ENCODE data around the gene DENND5A. TPM values are rescaled to one million over a fixed set of nuclear protein-coding genes. Genes with fewer than 3 reads are reported as not detected.

The DENND5A gene
- total RNA-seq, 2 experiments from 2014 or later: 4.0 to 10.5 TPM

DNA sequence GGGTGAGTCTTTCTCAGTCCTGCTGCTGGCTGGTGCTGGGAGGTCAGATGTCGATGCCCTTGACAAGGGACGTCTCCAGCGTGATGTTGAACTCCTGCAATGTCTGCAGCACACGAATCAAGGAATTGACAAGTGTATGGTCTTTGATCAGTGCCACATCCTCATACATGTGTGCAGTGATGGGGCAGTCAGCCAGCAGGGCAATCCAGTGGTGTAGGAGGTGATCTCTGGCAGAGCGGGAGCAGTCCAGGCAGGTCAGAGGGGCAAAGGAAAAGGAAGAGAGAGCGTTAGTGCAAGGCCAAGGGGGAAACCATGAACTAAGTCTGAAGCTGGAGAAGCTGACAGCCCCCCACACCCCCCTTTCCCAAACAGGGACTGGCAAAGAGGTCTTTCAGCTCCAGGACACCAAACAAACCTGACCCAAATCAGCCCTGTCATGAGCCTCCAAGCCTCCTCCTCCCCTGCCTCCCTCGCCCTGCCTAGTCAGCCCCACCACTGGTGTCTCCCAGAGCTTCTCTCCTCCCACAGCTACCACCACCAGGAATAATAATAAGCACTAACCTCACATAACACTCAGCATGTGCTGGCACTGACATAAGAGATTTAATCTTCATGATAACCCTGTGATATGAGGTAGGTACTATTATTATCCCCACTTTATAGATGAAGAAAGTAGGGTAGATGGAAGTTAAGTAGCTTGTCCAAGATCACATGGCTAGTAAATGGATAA lies 125.4 kb downstream of the DENND5A start:
- TF ChIP-seq, protein P1, sequence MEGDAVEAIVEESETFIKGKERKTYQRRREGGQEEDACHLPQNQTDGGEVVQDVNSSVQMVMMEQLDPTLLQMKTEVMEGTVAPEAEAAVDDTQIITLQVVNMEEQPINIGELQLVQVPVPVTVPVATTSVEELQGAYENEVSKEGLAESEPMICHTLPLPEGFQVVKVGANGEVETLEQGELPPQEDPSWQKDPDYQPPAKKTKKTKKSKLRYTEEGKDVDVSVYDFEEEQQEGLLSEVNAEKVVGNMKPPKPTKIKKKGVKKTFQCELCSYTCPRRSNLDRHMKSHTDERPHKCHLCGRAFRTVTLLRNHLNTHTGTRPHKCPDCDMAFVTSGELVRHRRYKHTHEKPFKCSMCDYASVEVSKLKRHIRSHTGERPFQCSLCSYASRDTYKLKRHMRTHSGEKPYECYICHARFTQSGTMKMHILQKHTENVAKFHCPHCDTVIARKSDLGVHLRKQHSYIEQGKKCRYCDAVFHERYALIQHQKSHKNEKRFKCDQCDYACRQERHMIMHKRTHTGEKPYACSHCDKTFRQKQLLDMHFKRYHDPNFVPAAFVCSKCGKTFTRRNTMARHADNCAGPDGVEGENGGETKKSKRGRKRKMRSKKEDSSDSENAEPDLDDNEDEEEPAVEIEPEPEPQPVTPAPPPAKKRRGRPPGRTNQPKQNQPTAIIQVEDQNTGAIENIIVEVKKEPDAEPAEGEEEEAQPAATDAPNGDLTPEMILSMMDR (conservative IDR thresholded peaks at IDR 0.05; ENCODE audit: low read length): no peak
- no peak for TF ChIP-seq EZH2phosphoT487 (IDR thresholded peaks at IDR 0.05; ENCODE audit: borderline replicate concordance, low read depth, low read length)
- no peaks in the 10 kb centered on the region for H3K4me1 ChIP-seq (ENCODE audit: insufficient read depth, low read length, poor library complexity, severe bottlenecking)
- H3K9me2 ChIP-seq (ENCODE audit: insufficient read depth, low read length): no peaks in the 10 kb centered on the region
- no peaks in the 10 kb centered on the region for H3K9me3 ChIP-seq (ENCODE audit: low read length)
- intact Hi-C loops (cut with micrococcal nuclease; ENCODE audit: unreplicated experiment): no loop called here
- H4K20me1 ChIP-seq (ENCODE audit: insufficient read depth, low read length): no peaks in the 10 kb centered on the region
- DNase-seq (ENCODE audit: low spot score): no peak
- H3K4me2 ChIP-seq (ENCODE audit: low read length): no peak overlapping the region
- H3K36me3 ChIP-seq (ENCODE audit: insufficient read depth, low read length): no peaks in the 10 kb centered on the region
- CTCF ChIA-PET (ENCODE audit: unreplicated experiment): interaction anchor here (1.3 kb wide), 1 partner anchor 125 kb away, joined by 3 read pairs; no protein-coding TSS in a partner anchor
- H3K79me2 ChIP-seq (ENCODE audit: insufficient read depth, low read depth, low read length): no peaks in the 10 kb centered on the region
- H2AFZ ChIP-seq (ENCODE audit: low read length): no peak overlapping the region
- H3K27ac ChIP-seq (ENCODE audit: low read depth, low read length, poor library complexity, severe bottlenecking): no peak overlapping the region
- POLR2A ChIA-PET: no interaction called here
- BruUV-seq (replicated peaks): no TSS peak
- H3K4me3 ChIP-seq (ENCODE audit: low read depth, low read length, poor library complexity, severe bottlenecking): no peak overlapping the region

DNA sequence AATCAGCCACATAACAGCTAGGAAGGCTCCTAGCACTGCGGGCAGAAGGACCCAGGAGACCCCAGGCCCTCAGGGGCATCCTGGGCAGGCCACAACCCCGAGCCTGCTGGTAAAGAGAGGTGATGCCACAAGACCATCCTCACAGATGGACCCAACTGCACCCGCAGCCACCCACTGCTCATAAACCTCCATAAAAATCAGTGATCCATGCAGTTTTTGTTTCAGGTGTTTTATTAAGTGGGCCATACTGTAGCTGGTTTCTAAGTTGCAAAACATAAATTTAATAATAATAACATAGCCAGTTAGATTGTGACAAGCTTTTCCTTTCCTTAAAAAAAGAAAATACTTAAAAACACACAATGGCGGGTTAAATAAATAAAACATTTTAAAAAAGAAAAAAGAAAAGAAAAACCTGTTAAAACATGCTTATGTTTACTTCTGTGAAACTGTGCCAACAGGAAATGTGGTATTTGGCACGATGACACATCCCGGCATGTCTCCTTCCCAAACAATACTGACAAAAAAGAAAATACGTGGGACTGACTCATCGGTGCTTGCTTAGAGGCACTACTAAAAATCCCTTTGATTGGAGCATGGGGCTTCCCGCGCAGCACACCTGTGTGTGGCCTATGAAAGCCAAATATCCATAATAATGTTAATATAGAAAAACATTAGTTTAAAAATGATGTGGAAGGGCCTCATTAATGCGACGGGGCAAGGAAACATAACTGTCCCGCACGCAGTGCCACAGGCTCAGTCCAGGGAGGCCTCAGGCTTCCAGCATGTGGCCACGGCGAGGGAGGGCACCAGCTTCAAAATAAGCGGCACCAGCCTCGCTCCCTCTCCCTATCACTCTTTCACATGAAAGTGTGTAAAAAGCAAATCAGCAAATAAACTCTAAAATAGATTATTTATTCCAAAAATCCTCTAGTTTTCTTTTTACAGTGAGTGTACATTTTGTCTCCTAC lies 126.3 kb downstream of the DENND5A start:
- CTCF ChIA-PET (ENCODE audit: unreplicated experiment): interaction anchor here (1.3 kb wide), 1 partner anchor 124 kb away, joined by 3 read pairs; no protein-coding TSS in a partner anchor
- no peak for DNase-seq (ENCODE audit: low spot score)
- Histone ChIP-seq H3K4me3 (ENCODE audit: low read depth, low read length, poor library complexity, severe bottlenecking) (no peak overlapping the region), H3K9me2 (ENCODE audit: insufficient read depth, low read length) (no peaks in the 10 kb centered on the region), H2AFZ (ENCODE audit: low read length) (no peak overlapping the region), H3K36me3 (ENCODE audit: insufficient read depth, low read length) (no peaks in the 10 kb centered on the region), H3K79me2 (ENCODE audit: insufficient read depth, low read depth, low read length) (no peaks in the 10 kb centered on the region), H3K4me2 (ENCODE audit: low read length) (no peak overlapping the region), H4K20me1 (ENCODE audit: insufficient read depth, low read length) (no peaks in the 10 kb centered on the region), H3K4me1 (ENCODE audit: insufficient read depth, low read length, poor library complexity, severe bottlenecking) (no peaks in the 10 kb centered on the region), H3K9me3 (ENCODE audit: low read length) (no peaks in the 10 kb centered on the region), H3K27ac (ENCODE audit: low read depth, low read length, poor library complexity, severe bottlenecking) (no peak overlapping the region)
- TF ChIP-seq, protein P1 (conservative IDR thresholded peaks at IDR 0.05; ENCODE audit: low read length): no peak
- TF ChIP-seq EZH2phosphoT487 (IDR thresholded peaks at IDR 0.05; ENCODE audit: borderline replicate concordance, low read depth, low read length): no peak
- intact Hi-C loops (cut with micrococcal nuclease; ENCODE audit: unreplicated experiment): no loop called here
- BruUV-seq (replicated peaks): no TSS peak
- POLR2A ChIA-PET: interaction anchor here (0.7 kb wide), 2 partner anchors 10 to 34 kb away, joined by 3 to 4 read pairs; no protein-coding TSS in a partner anchor
